PFSK-1 (cell line): ENCODE results near the gene ANGPTL8.

ENCODE experiments used
- FOXP2 ChIP-seq: optimal IDR thresholded peaks from 2 replicates; pipeline ENCODE3; 2011; ENCODE audit warnings: borderline replicate concordance, control low read depth, inconsistent platforms; ENCODE audit not compliant: insufficient read depth; ENCODE audit errors: extremely low read length, extremely low read depth
- POLR2AphosphoS5 ChIP-seq: IDR thresholded peaks from 2 replicates; pipeline ENCODE4 v1.6.1; 2012; ENCODE audit warnings: low read depth, mild to moderate bottlenecking, control low read depth, low read length, moderate library complexity
- REST ChIP-seq, 2 experiments: IDR thresholded peaks; 2 replicates each; pipeline versions ENCODE4 v1.6.1 to v1.8.0; 2011 to 2012; ENCODE audit warnings: low read depth in 2 of 2, low read length in 2 of 2, control low read depth in 1 of 2, inconsistent platforms in 1 of 2, mild to moderate bottlenecking in 1 of 2, moderate library complexity in 1 of 2; ENCODE audit not compliant: insufficient read depth in 1 of 2
- SIN3A ChIP-seq: IDR thresholded peaks from 2 replicates; pipeline ENCODE4 v1.6.1; 2012; ENCODE audit warnings: mild to moderate bottlenecking, low read length, moderate library complexity, borderline replicate concordance; ENCODE audit not compliant: insufficient read depth
- TAF1 ChIP-seq: IDR thresholded peaks from 2 replicates; pipeline ENCODE4 v1.6.1; 2012; ENCODE audit warnings: low read length, control low read depth, borderline replicate concordance; ENCODE audit not compliant: insufficient read depth

- TF ChIP-seq POLR2AphosphoS5, result no peak
- no peak for TF ChIP-seq SIN3A
- TF ChIP-seq TAF1, result no peak
- no peak for TF ChIP-seq REST (IDR thresholded peaks at IDR 0.05; ENCODE audit: insufficient read depth in 1 of 2, low read depth in 2 of 2, low read length in 2 of 2)
- TF ChIP-seq FOXP2, result no peak
Observed at GRCh38 chr19:11238041-11238440, 1.4 kb upstream of the ANGPTL8 start.
